Mesothelial cell of epicardium (in vitro differentiated cells): Measurements from ENCODE around the gene ZDHHC17. TPM values are rescaled to one million over a fixed set of nuclear protein-coding genes. Genes with fewer than 3 reads are reported as not detected.

Experiments used
- DNase-seq, 2 experiments: peaks; one replicate each; pipeline ENCODE4 v3.0.0; 2021; ENCODE audit warnings: low spot score in 2 of 2; ENCODE audit not compliant: unreplicated experiment in 2 of 2
- H3K27ac Mint-ChIP-seq: 2 replicates; pipeline ENCODE4 v1.8.0; 2021; ENCODE audit warnings: mixed read lengths
- H3K27me3 Mint-ChIP-seq: 2 replicates; pipeline ENCODE4 v1.8.0; 2021; ENCODE audit warnings: low read depth, mixed read lengths
- H3K36me3 Mint-ChIP-seq: 2 replicates; pipeline ENCODE4 v1.8.0; 2021; ENCODE audit warnings: mixed read lengths
- H3K4me1 Mint-ChIP-seq: 2 replicates; pipeline ENCODE4 v1.8.0; 2021; ENCODE audit warnings: mixed read lengths
- H3K4me3 Mint-ChIP-seq: 2 replicates; pipeline ENCODE4 v1.8.0; 2021; ENCODE audit warnings: mild to moderate bottlenecking, moderate library complexity, mixed read lengths
- H3K9me3 Mint-ChIP-seq: 2 replicates; pipeline ENCODE4 v1.8.0; 2021; ENCODE audit warnings: mixed read lengths
- total RNA-seq: library from RNA; stranded (reverse); gene quantifications from 3 replicates; pipeline ENCODE4 v1.2.1, GENCODE V29; 2021
- TF ChIP-seq, protein P1 (sequence below): fragments of 200-600 bp; sonication (generic); IDR thresholded peaks from one replicate; pipeline ENCODE4 v1.5.0; 2021; ENCODE audit warnings: antibody characterized with exemption; ENCODE audit not compliant: unreplicated experiment

Gene ZDHHC17
- total RNA-seq, 1 donor from 2014 or later: 61.7 TPM

DNA sequence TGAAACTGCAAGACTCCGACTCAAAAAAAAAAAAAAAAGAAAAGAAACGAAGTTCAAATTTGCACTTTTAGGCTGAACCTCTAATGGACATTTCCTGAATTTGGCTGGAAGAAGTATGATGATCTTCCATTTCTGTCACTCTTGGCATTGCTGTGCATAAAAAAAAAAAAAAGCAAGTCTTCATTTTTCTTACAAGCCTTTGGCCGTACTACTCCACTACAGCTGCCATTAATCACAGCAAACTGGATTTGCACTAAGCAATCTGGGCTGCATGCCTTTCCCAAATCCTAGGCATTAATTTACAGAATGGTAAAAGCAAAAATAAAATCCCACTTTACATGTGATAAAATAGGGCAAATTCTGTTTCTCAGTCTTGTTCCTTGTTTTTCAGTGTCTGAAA, 107.8 kb downstream of the ZDHHC17 start:
- DNase-seq: no peak
- peaks cover 47% of the 10 kb centered on the region for H3K4me1 Mint-ChIP-seq
- H3K36me3 Mint-ChIP-seq: peaks cover 2% of the 10 kb centered on the region
- no peaks in the 10 kb centered on the region for H3K9me3 Mint-ChIP-seq
- H3K4me3 Mint-ChIP-seq: no peak overlapping the region
- H3K27me3 Mint-ChIP-seq: no peaks in the 10 kb centered on the region
- TF ChIP-seq, protein P1, sequence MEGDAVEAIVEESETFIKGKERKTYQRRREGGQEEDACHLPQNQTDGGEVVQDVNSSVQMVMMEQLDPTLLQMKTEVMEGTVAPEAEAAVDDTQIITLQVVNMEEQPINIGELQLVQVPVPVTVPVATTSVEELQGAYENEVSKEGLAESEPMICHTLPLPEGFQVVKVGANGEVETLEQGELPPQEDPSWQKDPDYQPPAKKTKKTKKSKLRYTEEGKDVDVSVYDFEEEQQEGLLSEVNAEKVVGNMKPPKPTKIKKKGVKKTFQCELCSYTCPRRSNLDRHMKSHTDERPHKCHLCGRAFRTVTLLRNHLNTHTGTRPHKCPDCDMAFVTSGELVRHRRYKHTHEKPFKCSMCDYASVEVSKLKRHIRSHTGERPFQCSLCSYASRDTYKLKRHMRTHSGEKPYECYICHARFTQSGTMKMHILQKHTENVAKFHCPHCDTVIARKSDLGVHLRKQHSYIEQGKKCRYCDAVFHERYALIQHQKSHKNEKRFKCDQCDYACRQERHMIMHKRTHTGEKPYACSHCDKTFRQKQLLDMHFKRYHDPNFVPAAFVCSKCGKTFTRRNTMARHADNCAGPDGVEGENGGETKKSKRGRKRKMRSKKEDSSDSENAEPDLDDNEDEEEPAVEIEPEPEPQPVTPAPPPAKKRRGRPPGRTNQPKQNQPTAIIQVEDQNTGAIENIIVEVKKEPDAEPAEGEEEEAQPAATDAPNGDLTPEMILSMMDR: no peak
- H3K27ac Mint-ChIP-seq: peak overlapping the region; percentile 62

- Mint-ChIP-seq H3K4me3 (no peak overlapping the region), H3K27ac (no peak overlapping the region), H3K9me3 (no peaks in the 10 kb centered on the region)
Observed at GRCh38 chr12:76872415-76872814, 108.5 kb downstream of the ZDHHC17 start.

DNA sequence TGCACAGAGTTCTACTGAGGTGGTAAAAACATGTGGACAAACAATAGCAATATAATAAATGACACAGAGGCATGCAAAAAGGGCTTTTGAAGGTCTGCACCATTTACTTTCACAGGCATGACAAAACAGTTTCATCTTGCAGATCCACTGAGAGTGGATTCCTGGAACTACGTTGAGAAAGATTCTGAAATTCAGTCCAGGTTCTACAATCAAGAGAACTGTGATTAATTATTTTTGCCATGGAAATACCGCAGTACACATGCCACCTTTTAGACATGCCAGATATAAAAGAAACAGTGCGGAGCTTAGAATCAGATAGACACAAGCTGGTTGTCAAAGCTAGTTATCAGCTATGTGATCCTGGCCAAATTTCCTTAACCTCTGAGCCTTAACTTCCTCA, 110.1 kb downstream of the ZDHHC17 start:
- Mint-ChIP-seq H3K4me1 (peaks cover 56% of the 10 kb centered on the region), H3K4me3 (no peak overlapping the region), H3K27me3 (no peaks in the 10 kb centered on the region), H3K27ac (no peak overlapping the region), H3K36me3 (peaks cover 2% of the 10 kb centered on the region), H3K9me3 (no peaks in the 10 kb centered on the region)
- TF ChIP-seq, protein P1: no peak
- no peak for DNase-seq

More at GRCh38 chr12:76872415-76872814, 108.5 kb downstream of the ZDHHC17 start:
- no peak for DNase-seq
- H3K36me3 Mint-ChIP-seq: peaks cover 2% of the 10 kb centered on the region
- no peaks in the 10 kb centered on the region for H3K27me3 Mint-ChIP-seq
- peaks cover 53% of the 10 kb centered on the region for H3K4me1 Mint-ChIP-seq
- TF ChIP-seq, protein P1: no peak

GRCh38 chr12:76874491-76875190, 110.7 kb downstream of the ZDHHC17 start:
- Mint-ChIP-seq H3K36me3 (no peaks in the 10 kb centered on the region), H3K27ac (no peak overlapping the region), H3K27me3 (no peaks in the 10 kb centered on the region), H3K9me3 (no peaks in the 10 kb centered on the region), H3K4me3 (no peak overlapping the region), H3K4me1 (peaks cover 57% of the 10 kb centered on the region)
- DNase-seq: no peak
- TF ChIP-seq, protein P1: no peak

DNA sequence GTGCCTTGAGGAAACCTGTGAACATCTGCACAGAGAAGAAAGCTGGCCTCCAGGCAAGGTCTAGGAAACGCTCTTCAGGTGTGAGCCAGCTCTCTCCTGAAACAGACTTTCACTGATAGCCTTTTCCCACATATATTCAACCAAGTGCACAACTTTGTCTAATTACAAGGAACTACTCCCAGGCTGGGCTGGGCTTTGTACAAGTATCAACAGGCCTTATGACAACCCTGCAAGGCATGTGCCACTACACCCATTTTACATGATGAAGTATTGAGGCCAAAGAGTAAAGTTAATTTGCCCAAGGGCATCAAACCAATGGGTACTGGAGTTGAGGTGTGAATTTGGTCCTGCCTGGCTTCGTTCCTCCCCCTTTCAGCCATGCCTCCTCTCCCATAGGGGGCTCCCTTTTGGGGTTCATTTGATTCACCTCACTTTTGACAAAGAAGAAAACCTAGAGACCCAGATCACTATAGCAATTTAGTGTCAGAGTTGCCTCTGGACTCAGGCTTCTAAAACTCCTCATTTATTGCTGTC, 112.8 kb downstream of the ZDHHC17 start:
- H3K4me1 Mint-ChIP-seq: peaks cover 61% of the 10 kb centered on the region
- peak overlapping the region; percentile 91 for H3K4me3 Mint-ChIP-seq
- DNase-seq: no peak
- TF ChIP-seq, protein P1: no peak
- no peaks in the 10 kb centered on the region for H3K9me3 Mint-ChIP-seq
- no peak overlapping the region for H3K27ac Mint-ChIP-seq
- no peaks in the 10 kb centered on the region for H3K36me3 Mint-ChIP-seq
- no peaks in the 10 kb centered on the region for H3K27me3 Mint-ChIP-seq
